Medulla oblongata (tissue), 1 donor: ENCODE data around the gene CCDC197.

ENCODE experiments used
- DNase-seq: peaks from one replicate; pipeline ENCODE4 v3.0.0-alpha.2; 2015; ENCODE audit errors: extremely low spot score

CCDC197 gene

DNA sequence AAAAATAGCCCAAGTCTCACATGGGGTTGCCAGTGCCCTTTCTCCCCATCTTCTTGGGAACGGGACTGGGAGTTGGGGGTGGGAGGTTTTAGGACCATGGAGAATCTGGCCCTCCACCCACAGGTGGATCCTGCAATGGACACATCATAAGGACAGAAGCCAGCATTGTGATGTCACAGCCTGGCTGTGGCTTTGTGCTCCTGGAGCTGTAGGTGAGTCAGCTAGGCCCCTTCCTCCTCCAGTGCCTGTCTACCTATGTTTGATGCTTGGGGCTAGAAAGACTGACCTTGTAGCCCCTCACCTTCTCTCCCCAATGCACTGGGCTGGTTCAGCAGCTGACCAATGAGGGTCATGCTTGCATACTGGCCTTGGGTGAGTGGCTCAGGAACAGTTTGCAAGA is at the start of gene CCDC197:
Gene CCDC197, plus strand, starts transcription at position 220 of the 400 bp plus-strand sequence. CDS start 831 bp downstream, outside the sequence.
- DNase-seq: no peak

GRCh38 chr14:93949511-93950075 is 47.5 kb upstream of the CCDC197 start:
- no peak for DNase-seq

- no peak for DNase-seq
Measured at GRCh38 chr14:93950948-93951634, 46.0 kb upstream of the CCDC197 start.

DNA sequence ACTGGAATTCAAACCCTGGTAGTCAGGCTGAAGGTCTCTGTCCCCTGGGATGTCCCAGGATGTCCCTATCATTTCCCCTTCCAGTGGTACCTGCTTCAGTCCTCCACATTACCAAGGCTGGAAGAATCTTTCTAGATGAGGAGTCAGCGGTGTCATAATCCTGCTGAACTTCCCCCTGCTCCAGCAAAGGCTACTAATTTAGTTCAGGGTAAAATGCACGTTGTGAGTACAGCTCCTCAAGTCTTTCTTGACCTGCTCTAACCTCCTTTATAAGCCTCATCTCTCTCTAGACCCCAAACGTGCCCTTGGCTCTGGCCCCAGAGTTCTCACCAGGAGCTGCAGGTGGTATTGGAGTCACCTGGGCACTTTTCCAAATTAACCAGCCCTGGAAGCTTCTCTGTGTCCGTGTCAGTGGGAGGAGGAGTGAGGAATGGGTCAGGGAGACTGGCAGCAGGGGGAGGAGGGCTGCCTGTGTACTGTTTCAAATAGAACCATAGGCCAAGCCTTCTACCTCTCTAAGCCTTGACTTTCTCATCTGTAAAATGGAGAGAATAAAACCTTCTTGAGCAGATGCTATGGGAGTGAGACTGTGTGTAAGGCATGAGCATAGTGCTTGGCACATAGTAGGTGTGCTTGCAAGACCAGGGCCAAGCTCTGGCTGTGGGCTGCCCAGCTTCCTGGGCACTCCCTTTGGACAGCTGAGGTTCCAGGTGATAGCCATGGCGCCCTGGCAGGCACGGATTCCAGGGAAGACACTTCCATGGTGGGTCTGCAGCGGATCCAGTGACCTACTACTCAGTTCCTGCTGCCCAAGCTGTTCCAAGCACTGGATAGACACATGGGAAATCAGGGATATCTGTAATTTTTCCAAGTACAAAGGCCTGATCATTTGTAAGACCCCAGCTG is 45.2 kb upstream of the CCDC197 start:
- DNase-seq: no peak

DNA sequence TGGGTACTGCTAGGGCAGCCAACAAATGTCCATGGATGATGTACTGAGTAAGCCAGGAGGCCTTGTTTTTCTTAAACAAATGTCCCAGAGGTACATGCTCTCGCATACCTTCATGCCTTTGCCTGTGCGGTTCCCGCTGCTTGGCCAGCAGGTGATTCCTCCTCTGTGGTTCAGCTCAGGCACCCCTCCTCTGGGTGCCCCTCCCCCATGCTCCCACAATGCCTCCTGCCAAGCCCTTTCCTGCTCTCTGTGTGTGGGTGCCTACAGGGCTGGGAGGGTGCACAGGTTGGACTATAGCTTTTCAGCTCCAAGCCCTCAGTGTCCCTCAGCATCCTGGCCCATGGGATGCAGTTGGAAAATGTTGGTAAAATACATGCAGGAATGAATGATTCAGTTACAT is 44.3 kb upstream of the CCDC197 start:
- DNase-seq: no peak

DNA sequence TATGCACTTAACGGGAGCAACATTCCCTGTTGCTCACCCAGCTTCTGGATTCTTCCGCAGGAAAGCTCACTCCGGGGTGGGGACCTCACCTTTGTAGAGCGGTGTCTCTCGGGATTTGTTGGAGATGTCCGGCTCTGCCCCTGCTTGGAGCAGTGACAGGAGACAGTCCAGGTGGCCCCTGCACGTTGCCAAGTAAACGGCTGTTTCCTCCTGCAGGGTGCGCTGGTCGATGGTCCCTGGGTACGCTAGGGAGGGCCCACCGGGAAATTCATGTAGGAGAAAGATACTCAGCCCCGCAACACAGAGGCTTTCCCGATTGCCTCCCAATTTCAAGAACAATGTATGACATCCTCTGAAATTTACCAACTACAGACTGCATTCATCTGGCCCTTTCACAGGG is 43.8 kb upstream of the CCDC197 start:
- no peak for DNase-seq

DNA sequence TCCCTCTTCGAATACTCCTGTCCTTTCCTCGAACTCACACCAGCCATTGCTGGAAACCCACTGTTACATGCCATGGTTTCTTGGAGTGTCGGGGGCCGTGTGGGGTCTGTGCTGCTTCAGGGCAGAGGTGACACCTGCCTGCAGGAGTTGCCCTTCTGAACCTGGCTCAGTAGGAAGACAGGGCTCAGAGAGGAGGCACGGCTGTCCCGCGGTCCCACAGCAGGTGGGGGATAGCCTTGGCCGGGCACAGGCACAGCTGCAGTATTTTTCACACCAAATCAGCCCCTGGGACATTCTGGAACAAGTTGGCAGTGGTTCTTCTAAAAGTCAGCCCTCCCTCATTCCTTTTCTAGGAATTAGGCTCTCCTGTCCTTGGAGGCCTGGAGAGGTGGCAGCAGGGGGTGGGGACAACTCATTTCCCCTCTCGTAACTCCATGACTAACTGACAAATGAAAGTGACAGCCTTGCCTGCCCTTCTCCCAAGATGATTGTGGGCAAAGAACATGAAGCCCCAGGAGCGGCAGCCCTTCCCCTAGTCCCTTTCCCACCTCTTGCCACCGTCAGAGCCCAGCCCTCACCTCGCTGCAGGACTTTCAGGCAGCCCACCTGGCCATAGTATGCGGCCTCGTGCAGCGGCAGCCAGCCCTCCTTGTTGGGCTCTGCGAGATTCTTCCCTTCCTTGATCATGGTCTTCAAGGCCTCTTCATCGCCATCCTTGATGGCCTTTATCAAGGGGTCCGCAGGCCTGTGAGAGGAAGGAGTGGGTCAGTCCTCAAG is 43.2 kb upstream of the CCDC197 start:
- DNase-seq: no peak

- no peak for DNase-seq
Measured at GRCh38 chr14:93954516-93954830, 42.6 kb upstream of the CCDC197 start.

GRCh38 chr14:93954900-93955849 is 41.9 kb upstream of the CCDC197 start:
- DNase-seq: peak; percentile 55

DNA sequence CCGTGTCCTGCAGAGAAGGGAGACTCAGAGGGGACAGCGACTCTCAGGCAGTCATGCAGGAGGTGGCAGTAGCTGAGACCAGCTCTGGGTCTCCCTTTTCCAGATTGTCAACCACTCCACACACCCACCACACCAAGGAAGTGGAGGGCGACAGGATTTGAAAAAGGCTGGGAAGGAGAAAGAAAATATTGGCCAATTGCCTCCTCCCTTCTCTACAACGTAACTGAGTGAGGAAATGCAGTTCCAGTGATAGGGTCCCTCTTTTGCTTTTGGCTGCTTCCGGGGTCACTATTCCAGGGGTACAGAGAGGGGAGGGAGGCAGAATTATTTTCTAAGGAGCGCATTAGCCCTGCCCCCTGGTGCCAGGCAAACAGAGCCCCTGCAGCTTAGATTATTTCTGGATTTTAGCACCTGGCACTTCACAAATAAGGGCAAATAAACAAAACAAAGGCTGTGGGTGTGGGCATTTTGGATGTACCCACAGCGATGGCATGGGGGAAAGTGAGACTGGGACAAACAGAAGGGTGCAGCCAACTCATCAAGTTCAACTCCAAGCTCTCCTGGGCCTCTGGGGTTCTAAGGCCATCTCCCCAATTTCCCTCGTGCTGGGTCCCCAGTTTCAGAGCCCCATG is 41.1 kb upstream of the CCDC197 start:
- no peak for DNase-seq

- DNase-seq: no peak
Measured at GRCh38 chr14:93956514-93957332, 40.4 kb upstream of the CCDC197 start.

DNA sequence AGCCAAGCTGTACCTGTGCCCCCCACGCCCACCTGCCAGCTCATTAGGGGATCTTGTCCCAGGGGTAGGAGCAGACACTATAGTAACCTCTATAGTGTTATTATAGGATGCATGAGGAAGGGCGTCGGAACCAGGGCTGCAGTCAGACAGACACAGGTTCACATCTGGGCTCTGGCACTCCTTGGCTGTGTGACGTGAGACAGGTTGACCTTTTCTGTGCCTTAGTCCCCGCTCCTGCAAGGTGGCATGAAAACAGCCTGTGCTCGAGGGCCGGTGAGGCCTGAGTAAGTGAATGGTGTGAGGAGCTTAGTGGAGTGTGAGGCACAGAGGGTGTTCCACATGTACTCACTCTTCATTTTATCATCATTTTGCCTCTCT is 39.8 kb upstream of the CCDC197 start:
- DNase-seq: no peak

DNA sequence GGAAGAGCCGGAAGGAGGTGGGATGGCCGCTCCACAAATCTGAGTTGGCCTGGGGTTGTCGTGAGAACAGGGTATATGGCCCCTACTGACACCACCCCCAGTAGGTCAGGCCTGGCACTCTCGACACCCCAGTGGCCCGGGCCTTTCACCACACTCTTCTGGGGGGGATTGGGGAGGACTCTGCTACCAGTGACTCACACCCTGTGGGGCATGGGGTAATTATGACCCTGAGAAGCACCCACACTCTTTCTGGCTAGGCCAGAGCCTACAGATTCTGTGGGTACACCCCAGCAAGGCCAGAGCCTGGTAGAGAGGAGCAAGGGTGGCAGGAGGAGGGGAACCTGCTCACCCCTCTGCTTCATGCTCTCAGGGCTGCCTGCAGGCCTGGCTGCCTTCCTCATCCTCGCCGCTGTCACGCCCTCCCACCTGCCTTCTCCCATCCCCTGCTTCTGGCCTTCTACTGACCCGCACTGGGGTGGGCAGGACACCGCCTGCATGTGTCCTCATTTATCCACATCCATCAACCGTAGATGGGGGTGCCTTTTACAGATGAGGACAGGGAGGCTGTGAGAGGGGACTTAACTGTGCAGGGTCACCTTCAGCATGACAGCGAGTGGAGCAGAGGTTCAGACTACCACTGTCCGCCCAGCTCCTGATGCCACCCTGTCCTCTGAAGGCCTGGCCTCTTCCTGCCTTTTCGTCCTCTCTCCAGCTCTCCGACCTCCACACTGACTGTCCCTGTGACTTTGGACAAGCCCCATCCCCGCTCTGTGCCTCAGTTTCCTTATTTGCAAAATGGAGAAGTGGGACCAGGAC is 39.1 kb upstream of the CCDC197 start:
- DNase-seq: no peak

DNA sequence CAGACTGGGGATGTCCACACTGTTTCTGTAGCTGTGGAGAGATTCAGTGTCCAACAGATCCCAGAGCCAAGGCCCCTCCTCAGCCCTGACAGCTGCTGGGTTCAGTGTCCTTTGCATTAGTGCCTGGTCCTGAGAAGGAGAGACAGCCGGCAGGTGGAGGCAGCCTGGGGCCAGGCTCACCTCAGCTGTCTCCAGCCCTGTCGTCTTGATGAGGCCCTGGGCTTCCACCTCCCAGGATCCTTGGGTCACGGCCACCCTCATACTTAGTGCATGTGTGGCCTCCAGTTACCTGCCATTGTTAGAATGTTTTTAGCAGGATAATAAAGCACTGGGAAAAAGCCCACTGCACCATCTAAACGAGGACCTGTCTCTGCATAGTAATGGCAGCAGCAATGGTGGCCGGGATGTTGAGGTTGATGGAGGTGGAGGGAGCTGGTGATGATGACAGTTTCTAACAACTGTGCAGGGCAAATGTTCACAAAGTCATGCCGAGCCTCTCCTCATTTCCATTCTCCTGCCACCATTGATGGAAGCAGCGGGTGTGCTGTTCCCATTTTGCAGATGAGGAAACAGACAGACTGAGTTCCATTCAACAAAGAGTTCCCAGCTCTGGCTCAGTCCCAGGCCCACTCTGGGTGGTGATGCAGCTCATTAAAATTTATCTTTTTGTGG is 38.4 kb upstream of the CCDC197 start:
- no peak for DNase-seq

DNA sequence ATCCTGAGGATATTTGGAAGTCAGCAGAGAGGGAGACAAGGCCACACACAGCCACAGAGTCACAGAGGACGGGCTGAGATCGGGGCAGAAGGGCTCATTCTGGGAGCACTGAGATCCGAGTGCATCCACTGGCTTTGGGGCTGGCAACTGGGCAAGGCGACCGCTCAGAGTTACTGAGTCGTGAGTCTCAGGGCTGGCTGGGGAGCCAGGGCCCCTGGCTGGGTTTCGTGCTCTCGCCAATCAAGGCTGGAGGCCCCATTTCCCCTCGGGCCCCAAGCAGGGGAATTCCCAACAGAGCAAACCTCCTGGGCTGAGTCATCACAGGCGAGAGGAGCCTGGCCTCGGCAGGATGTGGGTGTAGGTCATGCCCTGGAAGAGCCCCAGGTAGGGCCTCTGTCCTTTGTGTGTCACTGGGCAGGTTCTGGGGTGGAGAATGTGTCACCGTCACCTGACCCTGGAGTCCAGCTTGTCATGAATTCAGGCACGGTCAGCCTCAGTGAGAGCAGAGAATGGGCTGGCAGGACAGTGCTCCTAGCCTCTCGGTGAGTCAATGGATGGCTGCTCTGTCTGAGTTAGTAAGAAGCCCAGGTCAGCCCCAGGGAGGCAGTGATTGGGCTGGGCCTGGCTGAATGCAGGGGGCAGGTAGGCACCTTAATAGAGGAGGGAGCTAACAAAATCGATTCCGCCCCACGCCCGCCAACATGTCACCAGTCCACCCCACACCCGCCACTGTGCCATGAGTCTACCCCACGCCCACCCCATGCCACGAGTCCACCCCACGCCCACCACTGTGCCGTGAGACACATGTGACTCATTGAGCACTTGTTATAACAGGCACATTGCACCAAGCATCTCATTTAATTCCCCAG is 37.6 kb upstream of the CCDC197 start:
- peak; percentile 35 for DNase-seq

GRCh38 chr14:93960108-93960475 is 37.0 kb upstream of the CCDC197 start:
- no peak for DNase-seq

- no peak for DNase-seq
Measured at GRCh38 chr14:93960774-93961438, 36.2 kb upstream of the CCDC197 start.
